Left lung (tissue), 10 donors: Measurements from ENCODE around the gene SLC25A48. TPM values are rescaled to one million over a fixed set of nuclear protein-coding genes. Genes with fewer than 3 reads are reported as not detected.
A peak's percentile ranks its signal among the peaks of the same experiment; 100 is the strongest.

Experiments
- ATAC-seq: fragments of 200-7000 bp; cut with Tn5 transposase; one replicate; pipeline ENCODE4 v1.9.1; 2020; ENCODE audit warnings: moderate library complexity
- DNase-seq, 4 donors: peaks; one replicate each; pipeline ENCODE4 v3.0.0-alpha.2; 2013 to 2020
- H3K27ac ChIP-seq, 2 donors: fragments of 200-600 bp; sonication (generic) in 1 of 2; one replicate each; pipeline versions ENCODE4 v1.5.0 to v1.8.0; 2020 to 2021
- H3K27me3 ChIP-seq, 2 donors: fragments of 200-600 bp; sonication (generic) in 1 of 2; one replicate each; pipeline versions ENCODE4 v1.5.0 to v1.8.0; 2020 to 2021
- H3K36me3 ChIP-seq, 2 donors: fragments of 200-600 bp; sonication (generic) in 1 of 2; one replicate each; pipeline versions ENCODE4 v1.5.0 to v1.8.0; 2020 to 2021
- H3K4me1 ChIP-seq, 2 donors: fragments of 200-600 bp; one replicate each; pipeline ENCODE4 v1.8.0; 2021
- H3K4me3 ChIP-seq, 2 donors: fragments of 200-600 bp; sonication (generic) in 1 of 2; one replicate each; pipeline versions ENCODE4 v1.5.0 to v1.8.0; 2020 to 2021; ENCODE audit warnings: mild to moderate bottlenecking in 1 of 2
- H3K9me3 ChIP-seq, 2 donors: fragments of 200-600 bp; sonication (generic) in 1 of 2; one replicate each; pipeline versions ENCODE4 v1.5.0 to v1.8.0; 2020 to 2021
- CTCF ChIP-seq, 2 donors: fragments of 200-600 bp; sonication (generic) in 1 of 2; IDR thresholded peaks; one replicate each; pipeline versions ENCODE4 v1.5.0 to v1.8.0; 2021; ENCODE audit warnings: antibody characterized with exemption in 2 of 2
- intact Hi-C, 2 donors: fragments of 100-400 bp; cut with DNase I; formaldehyde crosslinking; loops; one replicate each; pipeline versions ENCODE4 v1.11.2 to v1.14.2; 2022
- polyA plus RNA-seq, 6 donors: library from polyadenylated mRNA; unstranded; fragments of 120-200 nt; gene quantifications; one replicate each; pipeline ENCODE4 v1.2.1, GENCODE V29; 2013; ENCODE audit not compliant: insufficient read length in 6 of 6
- total RNA-seq, 2 donors: library from RNA; stranded (reverse); fragmentation: NEBNext Ultra II Directional; extraction: Animal tissue kit (Norgen Biotek cat#: 25700); gene quantifications; one replicate each; pipeline ENCODE4 v1.2.1, GENCODE V29; 2021
- donor health status: DM: no; HTN: yes; CAD: no.
- donor health status: DM: no; HTN: no; CAD: no.

The SLC25A48 gene
- total and polyA plus RNA-seq, 8 donors: 0.64 to 1.7 (median 1.0) TPM; not detected in 1

- DNase-seq: no peak
- no peak for ATAC-seq
- no peak for TF ChIP-seq CTCF (IDR thresholded peaks at IDR 0.05)
- Histone ChIP-seq H3K4me3 (no peak overlapping the region), H3K27me3 (peaks cover 0 to 29% of the 10 kb centered on the region in 2 donors), H3K27ac (no peak overlapping the region), H3K36me3 (no peaks in the 10 kb centered on the region), H3K4me1 (no peaks in the 10 kb centered on the region), H3K9me3 (no peaks in the 10 kb centered on the region)
- intact Hi-C loops: loop anchor here in 1 of 2 donors (10.0 kb wide), 1 partner anchor 324 kb away; no protein-coding TSS in a partner anchor
These were observed 46.3 kb downstream of the SLC25A48 start for GRCh38 chr5:135880801-135881200.

DNA sequence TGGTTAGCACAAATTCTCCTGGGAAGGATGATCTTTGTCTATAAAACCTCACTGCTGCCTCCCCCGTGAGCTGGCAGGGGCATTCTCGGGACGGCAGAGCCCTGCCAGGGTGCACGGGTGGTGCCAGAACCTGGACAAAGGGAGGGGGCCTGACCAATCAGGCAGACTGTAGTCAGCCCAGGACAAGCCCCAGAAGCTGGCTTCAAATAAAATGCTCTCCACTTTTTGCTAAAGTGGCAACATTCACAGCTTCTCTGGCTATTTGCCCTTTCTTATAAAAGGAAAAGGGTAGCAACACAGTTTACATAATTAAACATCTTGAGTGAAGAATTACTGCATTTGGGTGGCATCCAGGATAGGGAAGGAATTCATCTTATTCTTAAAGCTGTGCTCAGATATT is 46.8 kb downstream of the SLC25A48 start:
- H3K27ac ChIP-seq: no peak overlapping the region
- no peak overlapping the region for H3K4me3 ChIP-seq
- ATAC-seq (peak; percentile 50), DNase-seq (no peak)
- no peaks in the 10 kb centered on the region for H3K36me3 ChIP-seq
- H3K27me3 ChIP-seq: peaks cover 0 to 33% of the 10 kb centered on the region in 2 donors
- intact Hi-C loops: loop anchor here in 1 of 2 donors (10.0 kb wide), 1 partner anchor 324 kb away; no protein-coding TSS in a partner anchor
- no peak for TF ChIP-seq CTCF (IDR thresholded peaks at IDR 0.05)
- H3K9me3 ChIP-seq: no peaks in the 10 kb centered on the region
- H3K4me1 ChIP-seq: no peaks in the 10 kb centered on the region

GRCh38 chr5:135881819-135882218 is 47.4 kb downstream of the SLC25A48 start:
- no peak for TF ChIP-seq CTCF (IDR thresholded peaks at IDR 0.05)
- Histone ChIP-seq H3K36me3 (no peaks in the 10 kb centered on the region), H3K27ac (no peak overlapping the region), H3K4me3 (no peak overlapping the region), H3K27me3 (peaks cover 0 to 33% of the 10 kb centered on the region in 2 donors), H3K9me3 (no peaks in the 10 kb centered on the region), H3K4me1 (no peaks in the 10 kb centered on the region)
- intact Hi-C loops: loop anchor here in 1 of 2 donors (10.0 kb wide), 1 partner anchor 323 kb away; no protein-coding TSS in a partner anchor
- DNase-seq (no peak), ATAC-seq (no peak)

GRCh38 chr5:135883026-135883425 is 48.6 kb downstream of the SLC25A48 start:
- DNase-seq (no peak), ATAC-seq (no peak)
- no peak for TF ChIP-seq CTCF (IDR thresholded peaks at IDR 0.05)
- Histone ChIP-seq H3K4me3 (no peak overlapping the region), H3K4me1 (peaks cover 0 to 6% of the 10 kb centered on the region in 2 donors), H3K36me3 (no peaks in the 10 kb centered on the region), H3K9me3 (no peaks in the 10 kb centered on the region), H3K27me3 (peaks cover 0 to 36% of the 10 kb centered on the region in 2 donors), H3K27ac (no peak overlapping the region)
- intact Hi-C loops: loop anchor here in 1 of 2 donors (10.0 kb wide), 1 partner anchor 322 kb away; no protein-coding TSS in a partner anchor

DNA sequence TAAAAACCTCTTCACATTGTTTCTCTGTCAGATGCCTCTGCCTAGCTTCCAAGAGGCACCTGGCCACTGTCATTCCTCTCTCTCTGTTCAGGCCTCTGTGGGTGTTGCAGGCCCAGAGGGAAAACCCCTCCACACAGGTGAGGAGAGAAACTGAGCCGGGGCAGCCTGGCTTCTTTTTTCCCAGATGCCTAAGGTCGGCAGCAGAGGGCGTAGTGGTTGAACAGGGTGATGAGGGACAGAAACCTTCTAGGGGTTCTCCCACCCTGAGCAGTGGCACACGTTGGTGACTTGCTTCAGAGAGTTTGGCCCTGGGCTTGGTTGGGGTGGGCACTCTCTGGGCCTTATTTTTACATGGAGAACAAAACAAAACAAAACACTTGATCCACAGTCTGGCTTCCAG is 49.0 kb downstream of the SLC25A48 start:
- intact Hi-C loops: loop anchor here in 1 of 2 donors (10.0 kb wide), 1 partner anchor 321 kb away; no protein-coding TSS in a partner anchor
- no peak for TF ChIP-seq CTCF (IDR thresholded peaks at IDR 0.05)
- Histone ChIP-seq H3K4me3 (no peak overlapping the region), H3K27me3 (peaks cover 0 to 38% of the 10 kb centered on the region in 2 donors), H3K27ac (no peak overlapping the region), H3K36me3 (no peaks in the 10 kb centered on the region), H3K9me3 (no peaks in the 10 kb centered on the region), H3K4me1 (peaks cover 0 to 6% of the 10 kb centered on the region in 2 donors)
- DNase-seq (no peak), ATAC-seq (no peak)
